Measurements from ENCODE around the gene OSBP2.

The OSBP2 gene

GRCh38 chr22:30742291-30743256, 47.9 kb downstream of the OSBP2 start:
- Histone ChIP-seq H3K27me3 (ENCODE audit: low read depth, low read length) (peaks cover 26% of the 10 kb centered on the region), H4K20me1 (ENCODE audit: insufficient read depth, low read length) (no peaks in the 10 kb centered on the region), H2AFZ (ENCODE audit: low read depth, low read length) (no peak overlapping the region), H3K9me3 (ENCODE audit: insufficient read depth, low read length) (no peaks in the 10 kb centered on the region), H3K4me3 (ENCODE audit: low read length) (peak overlapping the region; percentile 20; the same call in 1 of the 2 replicates), H3K9ac (ENCODE audit: low read length) (no peak overlapping the region), H3K27ac (ENCODE audit: low read length) (no peak overlapping the region), H3K4me1 (ENCODE audit: low read length) (peaks cover 59% of the 10 kb centered on the region), H3K4me2 (ENCODE audit: low read length) (peak overlapping the region; percentile 57), H3K36me3 (replicated peaks; ENCODE audit: low read depth, low read length) (no peaks in the 10 kb centered on the region), H3K79me2 (ENCODE audit: low read length) (no peaks in the 10 kb centered on the region)
- TF ChIP-seq CTCF (IDR thresholded peaks at IDR 0.05; ENCODE audit: low read depth, low read length) (no peak), EZH2phosphoT487 (IDR thresholded peaks at IDR 0.05; ENCODE audit: low read depth) (no peak)

GRCh38 chr22:30743257-30744020, 48.8 kb downstream of the OSBP2 start:
- peaks cover 59% of the 10 kb centered on the region for H3K4me1 ChIP-seq (ENCODE audit: low read length)
- peak overlapping the region; percentile 20 for H3K4me3 ChIP-seq (ENCODE audit: low read length)
- no peak overlapping the region for H2AFZ ChIP-seq (ENCODE audit: low read depth, low read length)
- H4K20me1 ChIP-seq (ENCODE audit: insufficient read depth, low read length), result no peaks in the 10 kb centered on the region
- H3K27me3 ChIP-seq (ENCODE audit: low read depth, low read length), result peaks cover 26% of the 10 kb centered on the region
- no peak overlapping the region for H3K27ac ChIP-seq (ENCODE audit: low read length)
- no peaks in the 10 kb centered on the region for H3K36me3 ChIP-seq (replicated peaks; ENCODE audit: low read depth, low read length)
- H3K4me2 ChIP-seq (ENCODE audit: low read length), result peak overlapping the region; percentile 57
- no peak for TF ChIP-seq CTCF (IDR thresholded peaks at IDR 0.05; ENCODE audit: low read depth, low read length)
- H3K79me2 ChIP-seq (ENCODE audit: low read length), result no peaks in the 10 kb centered on the region
- no peak overlapping the region for H3K9ac ChIP-seq (ENCODE audit: low read length)
- no peaks in the 10 kb centered on the region for H3K9me3 ChIP-seq (ENCODE audit: insufficient read depth, low read length)

GRCh38 chr22:30744224-30744623, 49.5 kb downstream of the OSBP2 start:
- Histone ChIP-seq H3K4me1 (ENCODE audit: low read length) (peaks cover 59% of the 10 kb centered on the region), H3K4me2 (ENCODE audit: low read length) (peak overlapping the region; percentile 57), H3K9ac (ENCODE audit: low read length) (no peak overlapping the region), H3K4me3 (ENCODE audit: low read length) (no peak overlapping the region), H3K27me3 (ENCODE audit: low read depth, low read length) (peaks cover 20% of the 10 kb centered on the region), H3K27ac (ENCODE audit: low read length) (no peak overlapping the region), H3K36me3 (replicated peaks; ENCODE audit: low read depth, low read length) (no peaks in the 10 kb centered on the region), H4K20me1 (ENCODE audit: insufficient read depth, low read length) (no peaks in the 10 kb centered on the region), H2AFZ (ENCODE audit: low read depth, low read length) (no peak overlapping the region), H3K79me2 (ENCODE audit: low read length) (no peaks in the 10 kb centered on the region), H3K9me3 (ENCODE audit: insufficient read depth, low read length) (no peaks in the 10 kb centered on the region)
- TF ChIP-seq CTCF (IDR thresholded peaks at IDR 0.05; ENCODE audit: low read depth, low read length) (no peak), EZH2phosphoT487 (IDR thresholded peaks at IDR 0.05; ENCODE audit: low read depth) (no peak)

- no peaks in the 10 kb centered on the region for H3K79me2 ChIP-seq (ENCODE audit: low read length)
- H3K27ac ChIP-seq (ENCODE audit: low read length), result no peak overlapping the region
- H3K9me3 ChIP-seq (ENCODE audit: insufficient read depth, low read length), result no peaks in the 10 kb centered on the region
- H3K9ac ChIP-seq (ENCODE audit: low read length), result no peak overlapping the region
- H4K20me1 ChIP-seq (ENCODE audit: insufficient read depth, low read length), result no peaks in the 10 kb centered on the region
- TF ChIP-seq CTCF (IDR thresholded peaks at IDR 0.05; ENCODE audit: low read depth, low read length), result no peak
- no peak for TF ChIP-seq EZH2phosphoT487 (IDR thresholded peaks at IDR 0.05; ENCODE audit: low read depth)
- no peaks in the 10 kb centered on the region for H3K36me3 ChIP-seq (replicated peaks; ENCODE audit: low read depth, low read length)
- no peak overlapping the region for H3K4me3 ChIP-seq (ENCODE audit: low read length)
- no peak overlapping the region for H3K4me2 ChIP-seq (ENCODE audit: low read length)
- H3K27me3 ChIP-seq (ENCODE audit: low read depth, low read length), result peaks cover 9% of the 10 kb centered on the region
- peaks cover 37% of the 10 kb centered on the region for H3K4me1 ChIP-seq (ENCODE audit: low read length)
- H2AFZ ChIP-seq (ENCODE audit: low read depth, low read length), result no peak overlapping the region
Measured at GRCh38 chr22:30747493-30747892, 52.8 kb downstream of the OSBP2 start.

Measured in OCI-LY3 (cell line).